HepG2 (cell line): Measurements from ENCODE around the gene NOL12. TPM values are rescaled to one million over a fixed set of nuclear protein-coding genes. Genes with fewer than 3 reads are reported as not detected.

Source experiments
- ARHGAP35 ChIP-seq: sonication (generic); formaldehyde crosslinking; IDR thresholded peaks from 2 replicates; pipeline ENCODE4 v1.9.0; 2022; ENCODE audit warnings: mild to moderate bottlenecking, inconsistent platforms, moderate library complexity, missing genetic modification reagents, borderline replicate concordance
- CREB3 ChIP-seq: sonication (generic); formaldehyde crosslinking; IDR thresholded peaks from 2 replicates; pipeline ENCODE4 v1.5.0; 2020; ENCODE audit warnings: missing genetic modification reagents
- DDIT3 ChIP-seq: sonication (generic); formaldehyde crosslinking; IDR thresholded peaks from 2 replicates; pipeline ENCODE4 v1.4.0; 2020; ENCODE audit warnings: mild to moderate bottlenecking, missing genetic modification reagents
- HDAC1 ChIP-seq: sonication (generic); formaldehyde crosslinking; IDR thresholded peaks from 2 replicates; pipeline ENCODE4 v1.5.1; 2020; ENCODE audit warnings: mild to moderate bottlenecking, missing genetic modification reagents
- HNF1A ChIP-seq, 2 experiments: sonication (generic) in 1 of 2; formaldehyde crosslinking in 1 of 2; IDR thresholded peaks; 2 replicates each; pipeline versions ENCODE4 v1.4.0 to v1.6.1; 2016 to 2020; ENCODE audit warnings: borderline replicate concordance in 1 of 2, low read depth in 1 of 2, mild to moderate bottlenecking in 1 of 2, missing genetic modification reagents in 1 of 2
- LRRFIP1 ChIP-seq: sonication (generic); formaldehyde crosslinking; conservative IDR thresholded peaks from 2 replicates; pipeline ENCODE4 v1.4.0; 2020; ENCODE audit warnings: missing genetic modification reagents
- MLXIP ChIP-seq: sonication (generic); formaldehyde crosslinking; IDR thresholded peaks from 2 replicates; pipeline ENCODE4 v1.9.0; 2021; ENCODE audit warnings: missing genetic modification reagents, borderline replicate concordance
- PCBP2 ChIP-seq: fragments of 200-400 bp; formaldehyde crosslinking; optimal IDR thresholded peaks from 2 replicates; pipeline ENCODE3; 2018; ENCODE audit warnings: low read length, low read depth; ENCODE audit not compliant: poor library complexity, severe bottlenecking
- ZBTB39 ChIP-seq: sonication (generic); formaldehyde crosslinking; IDR thresholded peaks from 2 replicates; pipeline ENCODE4 v1.5.0; 2020; ENCODE audit warnings: missing genetic modification reagents
- ZKSCAN5 ChIP-seq: sonication (generic); formaldehyde crosslinking; IDR thresholded peaks from 2 replicates; pipeline ENCODE4 v1.5.1; 2020; ENCODE audit warnings: mild to moderate bottlenecking, missing genetic modification reagents
- ZNF354B ChIP-seq: sonication (generic); formaldehyde crosslinking; IDR thresholded peaks from 2 replicates; pipeline ENCODE4 v1.8.0; 2022; ENCODE audit warnings: mild to moderate bottlenecking, missing genetic modification reagents
- ZNF44 ChIP-seq: sonication (generic); formaldehyde crosslinking; IDR thresholded peaks from 2 replicates; pipeline ENCODE4 v1.5.1; 2020; ENCODE audit warnings: mild to moderate bottlenecking, missing genetic modification reagents
- ZNF891 ChIP-seq: sonication (generic); formaldehyde crosslinking; IDR thresholded peaks from 2 replicates; pipeline ENCODE4 v1.5.0; 2020; ENCODE audit warnings: mild to moderate bottlenecking, missing genetic modification reagents
- ZSCAN20 ChIP-seq: sonication (generic); formaldehyde crosslinking; IDR thresholded peaks from 2 replicates; pipeline ENCODE4 v1.4.0; 2020; ENCODE audit warnings: missing genetic modification reagents, mild to moderate bottlenecking, borderline replicate concordance
- polyA plus RNA-seq, 8 experiments: library from polyadenylated mRNA; depleted of rRNA in 3 of 8; stranded (reverse) in 7 of 8; unstranded in 1 of 8; fragments of >200 nt; fragmentation: Illumina TruSeq in 4 of 8; extraction: Trizol in 4 of 8; gene quantifications; 2 replicates each; pipeline versions ENCODE4 v1.2.1 to v1.2.3, GENCODE V29; 2011 to 2016; ENCODE audit warnings: low read depth in 4 of 8, missing spikeins in 1 of 8, mixed read lengths in 1 of 8; ENCODE audit not compliant: insufficient read depth in 1 of 8
- total RNA-seq, 5 experiments: library from RNA; depleted of rRNA; stranded (reverse); fragments of >200 nt; fragmentation: Illumina TruSeq; extraction: Trizol; gene quantifications; 2 replicates each; pipeline ENCODE4 v1.2.3, GENCODE V29; 2016; ENCODE audit warnings: low read depth in 1 of 5

Gene NOL12
- total and polyA plus RNA-seq, 2 of the 13 experiments (the other 11 are each of a cell fraction or from before 2014, with no cell fraction given): 14.3 to 31.4 TPM

- TF ChIP-seq ZNF891 (CRISPR knock-in tag) (no peak), ZBTB39 (no peak), LRRFIP1 (CRISPR knock-in tag) (no peak), ZSCAN20 (no peak), ARHGAP35 (CRISPR knock-in tag) (no peak), DDIT3 (CRISPR knock-in tag) (no peak), PCBP2 (no peak), MLXIP (no peak), CREB3 (CRISPR knock-in tag) (no peak), ZNF44 (CRISPR knock-in tag) (no peak), HNF1A (IDR thresholded peaks at IDR 0.05; ENCODE audit: low read depth) (no peak), HNF1A (CRISPR knock-in tag; IDR thresholded peaks at IDR 0.05; ENCODE audit: borderline replicate concordance) (no peak; the same call in 1 of the 2 replicates), ZKSCAN5 (CRISPR knock-in tag) (no peak), ZNF354B (CRISPR knock-in tag) (no peak), HDAC1 (peak; percentile 80)
These were observed 24.8 kb upstream of the NOL12 start (continued) for GRCh38 chr22:37661160-37661924.
